Sigmoid colon (tissue), 7 donors: ENCODE results near the gene MMRN1. TPM values are rescaled to one million over a fixed set of nuclear protein-coding genes. Genes with fewer than 3 reads are reported as not detected.

Experiments
- DNase-seq: peaks from one replicate; pipeline ENCODE4 v3.0.0-alpha.2; 2019
- H3K27ac ChIP-seq, 4 donors: fragments of 200-600 bp; sonication (generic); one replicate each; pipeline ENCODE4 v1.5.1; 2016 to 2019; ENCODE audit warnings: mild to moderate bottlenecking in 1 of 4
- H3K27me3 ChIP-seq, 3 donors: fragments of 200-600 bp; sonication (generic); one replicate each; pipeline ENCODE4 v1.5.1; 2019; ENCODE audit warnings: mild to moderate bottlenecking in 1 of 3
- H3K36me3 ChIP-seq, 4 donors: fragments of 200-600 bp; sonication (generic); one replicate each; pipeline ENCODE4 v1.5.1; 2016 to 2019
- H3K4me1 ChIP-seq, 4 donors: fragments of 200-600 bp; sonication (generic); one replicate each; pipeline ENCODE4 v1.5.1; 2017 to 2019
- H3K4me3 ChIP-seq, 4 donors: fragments of 200-600 bp; sonication (generic); one replicate each; pipeline ENCODE4 v1.5.1; 2017 to 2019; ENCODE audit warnings: mild to moderate bottlenecking in 2 of 4, moderate library complexity in 1 of 4
- H3K9me3 ChIP-seq, 4 donors: fragments of 200-600 bp in 3 of 4; sonication (generic) in 3 of 4; one replicate each; pipeline versions ENCODE4 v1.5.1 to v1.6.1; 2013 to 2019
- CTCF ChIP-seq, 4 experiments: fragments of 450-650 bp in 3 of 4; fragments of 200-600 bp in 1 of 4; IDR thresholded peaks; one replicate each; pipeline ENCODE4 v1.5.1; 2016 to 2019; ENCODE audit warnings: antibody characterized with exemption in 4 of 4, mild to moderate bottlenecking in 3 of 4, moderate library complexity in 2 of 4
- EP300 ChIP-seq, 4 donors: sonication (generic); formaldehyde crosslinking; IDR thresholded peaks; one replicate each; pipeline ENCODE4 v1.6.1; 2017; ENCODE audit warnings: antibody characterized with exemption in 4 of 4
- POLR2A ChIP-seq, 2 donors: fragments of 450-650 bp; IDR thresholded peaks; one replicate each; pipeline ENCODE4 v1.6.1; 2016; ENCODE audit warnings: antibody characterized with exemption in 2 of 2, mild to moderate bottlenecking in 2 of 2, moderate library complexity in 2 of 2
- POLR2AphosphoS5 ChIP-seq, 4 donors: sonication (generic); formaldehyde crosslinking; IDR thresholded peaks; one replicate each; pipeline ENCODE4 v1.6.1; 2017; ENCODE audit warnings: antibody characterized with exemption in 4 of 4
- WGBS, 2 donors: extraction: QIAGEN DNeasy Blood & Tissue Kit; methylation state at CpG; one replicate each; pipeline ENCODE4 v1.1.7; 2013; 5-methylcytosine and 5-hydroxymethylcytosine counted together
- intact Hi-C: fragments of 100-400 bp; cut with DNase I; formaldehyde crosslinking; loops from one replicate; pipeline ENCODE4 v1.15.1; 2023
- polyA plus RNA-seq, 3 donors: library from polyadenylated mRNA; stranded (reverse); fragments of 200-250 nt; gene quantifications; one replicate each; pipeline ENCODE4 v1.2.3, GENCODE V29; 2013
- total RNA-seq, 4 donors: library from RNA; depleted of rRNA; stranded (reverse); fragments of >200 nt; gene quantifications; one replicate each; pipeline ENCODE4 v1.1.0, GENCODE V29; 2016
- donor health status: healthy with polysubstance abuse.
- donor health status: Bipolar disorder and iron deficiency.
- donor health status: healthy.

MMRN1 gene
- total and polyA plus RNA-seq, 7 donors = 0.46 to 86.6 (median 28.1) TPM

GRCh38 chr4:89992744-89993143 lies 98.1 kb downstream of the MMRN1 start:
- DNase-seq = no peak
- intact Hi-C loops = no loop called here
- 32 to 72% methylated on average over 1 of the region's 1 CpG for WGBS, 2 donors
- TF ChIP-seq POLR2A (IDR thresholded peaks at IDR 0.05) (no peak), EP300 (IDR thresholded peaks at IDR 0.05) (no peak), POLR2AphosphoS5 (IDR thresholded peaks at IDR 0.05) (no peak), CTCF (IDR thresholded peaks at IDR 0.05) (no peak)
- no peaks in the 10 kb centered on the region for H3K36me3 ChIP-seq
- no peak overlapping the region for H3K4me3 ChIP-seq
- H3K4me1 ChIP-seq = no peaks in the 10 kb centered on the region
- H3K27ac ChIP-seq = no peak overlapping the region
- H3K27me3 ChIP-seq = no peaks in the 10 kb centered on the region
- no peaks in the 10 kb centered on the region for H3K9me3 ChIP-seq

DNA sequence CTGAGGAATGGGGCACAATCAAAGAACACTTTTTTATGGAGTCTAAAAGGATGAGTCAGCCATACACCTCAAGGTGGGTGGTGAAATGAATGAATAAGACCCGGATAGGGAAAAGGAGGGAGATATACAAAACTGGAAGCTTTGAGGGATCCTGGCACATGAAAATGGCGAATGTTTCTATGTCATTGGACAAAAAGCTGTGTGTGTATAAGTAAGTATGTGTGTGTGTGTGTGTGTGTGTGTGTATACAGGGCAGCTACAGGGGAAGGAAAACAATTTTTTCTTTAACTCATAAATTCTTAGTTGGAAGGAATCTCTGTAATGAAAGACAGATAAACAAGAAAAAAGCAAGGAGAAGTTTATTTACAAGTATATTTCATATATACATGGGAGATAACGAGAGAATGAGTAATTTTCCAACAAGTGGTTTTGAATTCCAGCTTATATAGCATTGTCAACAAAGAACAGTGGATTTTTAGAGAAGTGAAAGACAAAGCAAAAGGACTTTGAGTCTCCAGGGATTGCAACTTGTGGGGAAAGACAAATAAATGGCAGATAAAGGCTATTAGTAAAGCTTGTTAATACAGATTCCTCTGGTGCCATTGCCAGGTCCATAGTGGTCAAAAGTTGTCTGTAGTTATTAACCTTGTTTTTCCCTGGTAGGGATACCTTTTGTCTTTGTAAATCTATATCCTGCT lies 99.7 kb downstream of the MMRN1 start:
- H3K9me3 ChIP-seq = no peaks in the 10 kb centered on the region
- intact Hi-C loops = no loop called here
- 53 to 71% methylated on average over 3 of the region's 3 CpGs for WGBS, 2 donors

GRCh38 chr4:89995006-89995405 lies 100.4 kb downstream of the MMRN1 start:
- 69 to 82% methylated on average over 4 of the region's 4 CpGs for WGBS, 2 donors
- no peak for DNase-seq
- TF ChIP-seq EP300 (IDR thresholded peaks at IDR 0.05) (no peak), CTCF (IDR thresholded peaks at IDR 0.05) (no peak), POLR2AphosphoS5 (IDR thresholded peaks at IDR 0.05) (no peak), POLR2A (IDR thresholded peaks at IDR 0.05) (no peak)

More for the DNA sequence above, 99.7 kb downstream of the MMRN1 start:
- TF ChIP-seq POLR2A (IDR thresholded peaks at IDR 0.05) (no peak), POLR2AphosphoS5 (IDR thresholded peaks at IDR 0.05) (no peak), EP300 (IDR thresholded peaks at IDR 0.05) (no peak), CTCF (IDR thresholded peaks at IDR 0.05) (no peak)
- Histone ChIP-seq H3K27me3 (no peaks in the 10 kb centered on the region), H3K36me3 (no peaks in the 10 kb centered on the region), H3K4me3 (no peak overlapping the region), H3K4me1 (no peaks in the 10 kb centered on the region), H3K27ac (no peak overlapping the region)
- no peak for DNase-seq

DNA sequence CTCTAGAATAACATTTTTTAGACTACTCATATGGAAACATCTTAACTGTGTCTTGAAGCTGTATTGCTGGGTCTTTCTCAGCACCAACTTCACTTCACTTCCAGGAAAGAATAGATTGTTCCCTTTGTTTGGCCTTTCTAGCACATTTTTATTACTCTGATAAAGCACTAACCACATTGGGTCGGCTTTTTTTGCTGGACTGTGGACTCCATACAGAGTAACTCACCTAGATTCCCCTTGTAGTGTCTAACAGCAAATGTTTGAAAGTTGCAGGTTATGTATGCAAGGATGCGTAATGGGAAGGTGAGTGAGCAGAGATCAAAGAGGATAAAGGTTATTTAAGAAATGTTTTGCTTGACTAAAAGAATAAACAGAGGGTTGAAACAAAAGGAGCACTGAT lies 101.2 kb downstream of the MMRN1 start:
- Histone ChIP-seq H3K27me3 (no peaks in the 10 kb centered on the region), H3K36me3 (no peaks in the 10 kb centered on the region), H3K4me3 (no peak overlapping the region), H3K27ac (no peak overlapping the region), H3K4me1 (no peaks in the 10 kb centered on the region), H3K9me3 (no peaks in the 10 kb centered on the region)
- TF ChIP-seq EP300 (IDR thresholded peaks at IDR 0.05) = no peak
- TF ChIP-seq POLR2A (IDR thresholded peaks at IDR 0.05) = no peak
- no peak for TF ChIP-seq CTCF (IDR thresholded peaks at IDR 0.05)
- TF ChIP-seq POLR2AphosphoS5 (IDR thresholded peaks at IDR 0.05) = no peak
- DNase-seq = no peak
- intact Hi-C loops = no loop called here
- 15 to 52% methylated on average over 2 of the region's 2 CpGs for WGBS, 2 donors

More at GRCh38 chr4:89995006-89995405, 100.4 kb downstream of the MMRN1 start:
- Histone ChIP-seq H3K27me3 (no peaks in the 10 kb centered on the region), H3K4me3 (no peak overlapping the region), H3K4me1 (no peaks in the 10 kb centered on the region), H3K9me3 (no peaks in the 10 kb centered on the region), H3K36me3 (no peaks in the 10 kb centered on the region), H3K27ac (no peak overlapping the region)
- intact Hi-C loops = no loop called here
